IMR-90 (cell line): ENCODE measurements around the gene MAGI1.

Experiments used
- RFX5 ChIP-seq: IDR thresholded peaks from 2 replicates; pipeline ENCODE4 v1.8.0; 2012; ENCODE audit warnings: low read depth, mild to moderate bottlenecking, low read length, moderate library complexity
- TF ChIP-seq, protein P1 (sequence below): conservative IDR thresholded peaks from 2 replicates; pipeline ENCODE4 v1.5.1; 2012; ENCODE audit warnings: mild to moderate bottlenecking, low read depth, low read length, improper control_type of control experiment

- TF ChIP-seq, protein P1, sequence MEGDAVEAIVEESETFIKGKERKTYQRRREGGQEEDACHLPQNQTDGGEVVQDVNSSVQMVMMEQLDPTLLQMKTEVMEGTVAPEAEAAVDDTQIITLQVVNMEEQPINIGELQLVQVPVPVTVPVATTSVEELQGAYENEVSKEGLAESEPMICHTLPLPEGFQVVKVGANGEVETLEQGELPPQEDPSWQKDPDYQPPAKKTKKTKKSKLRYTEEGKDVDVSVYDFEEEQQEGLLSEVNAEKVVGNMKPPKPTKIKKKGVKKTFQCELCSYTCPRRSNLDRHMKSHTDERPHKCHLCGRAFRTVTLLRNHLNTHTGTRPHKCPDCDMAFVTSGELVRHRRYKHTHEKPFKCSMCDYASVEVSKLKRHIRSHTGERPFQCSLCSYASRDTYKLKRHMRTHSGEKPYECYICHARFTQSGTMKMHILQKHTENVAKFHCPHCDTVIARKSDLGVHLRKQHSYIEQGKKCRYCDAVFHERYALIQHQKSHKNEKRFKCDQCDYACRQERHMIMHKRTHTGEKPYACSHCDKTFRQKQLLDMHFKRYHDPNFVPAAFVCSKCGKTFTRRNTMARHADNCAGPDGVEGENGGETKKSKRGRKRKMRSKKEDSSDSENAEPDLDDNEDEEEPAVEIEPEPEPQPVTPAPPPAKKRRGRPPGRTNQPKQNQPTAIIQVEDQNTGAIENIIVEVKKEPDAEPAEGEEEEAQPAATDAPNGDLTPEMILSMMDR, result no peak
- TF ChIP-seq RFX5, result no peak
These were observed 531.3 kb downstream of the MAGI1 start for GRCh38 chr3:65507437-65507836.
